Lower leg skin (tissue), 3 donors: Measurements from ENCODE around the gene CHMP5.

Experiments
- CTCF ChIP-seq, 3 donors: fragments of 450-650 bp; IDR thresholded peaks; one replicate each; pipeline ENCODE4 v1.5.1; 2016; ENCODE audit warnings: antibody characterized with exemption in 3 of 3, mild to moderate bottlenecking in 3 of 3, moderate library complexity in 2 of 3
- POLR2A ChIP-seq, 2 donors: fragments of 450-650 bp; IDR thresholded peaks; one replicate each; pipeline ENCODE4 v1.6.1; 2016 to 2017; ENCODE audit warnings: antibody characterized with exemption in 2 of 2, mild to moderate bottlenecking in 1 of 2, moderate library complexity in 1 of 2

- no peak for TF ChIP-seq CTCF (IDR thresholded peaks at IDR 0.05)
- TF ChIP-seq POLR2A (IDR thresholded peaks at IDR 0.05) = no peak
These were observed 24.6 kb downstream of the CHMP5 start for GRCh38 chr9:33289496-33289895.
